HepG2 (cell line): ENCODE results near the gene KLHL12. TPM values are rescaled to one million over a fixed set of nuclear protein-coding genes. Genes with fewer than 3 reads are reported as not detected.
A peak's percentile ranks its signal among the peaks of the same experiment; 100 is the strongest.

ENCODE experiments used
- DNMT1 ChIP-seq: sonication (generic); formaldehyde crosslinking; IDR thresholded peaks from 2 replicates; pipeline ENCODE4 v1.5.1; 2020; ENCODE audit warnings: mild to moderate bottlenecking, missing genetic modification reagents
- FOXO1 ChIP-seq: sonication (generic); formaldehyde crosslinking; IDR thresholded peaks from 2 replicates; pipeline ENCODE4 v1.4.0; 2020; ENCODE audit warnings: missing genetic modification reagents
- GATA4 ChIP-seq: sonication (generic); IDR thresholded peaks from 2 replicates; pipeline ENCODE4 v1.6.1; 2016; ENCODE audit warnings: antibody characterized with exemption, low read depth, borderline replicate concordance
- ISL2 ChIP-seq: sonication (generic); formaldehyde crosslinking; IDR thresholded peaks from 2 replicates; pipeline ENCODE4 v1.5.0; 2020; ENCODE audit warnings: missing genetic modification reagents
- ISX ChIP-seq: sonication (generic); formaldehyde crosslinking; conservative IDR thresholded peaks from 2 replicates; pipeline ENCODE4 v1.5.0; 2020; ENCODE audit warnings: missing genetic modification reagents
- KLF12 ChIP-seq: sonication (generic); formaldehyde crosslinking; IDR thresholded peaks from 2 replicates; pipeline ENCODE4 v1.4.0; 2020; ENCODE audit warnings: missing genetic modification reagents, borderline replicate concordance
- MBNL3 ChIP-seq: fragments of 250-450 bp; sonication (Bioruptor Pico); conservative IDR thresholded peaks from 2 replicates; pipeline ENCODE4 v1.8.0; 2022; ENCODE audit warnings: mild to moderate bottlenecking, inconsistent platforms
- NPAS2 ChIP-seq: sonication (generic); formaldehyde crosslinking; IDR thresholded peaks from 2 replicates; pipeline ENCODE4 v1.8.0; 2022; ENCODE audit warnings: mild to moderate bottlenecking, missing genetic modification reagents, borderline replicate concordance
- PAX8 ChIP-seq: sonication (generic); formaldehyde crosslinking; IDR thresholded peaks from 2 replicates; pipeline ENCODE4 v1.8.0; 2022; ENCODE audit warnings: mild to moderate bottlenecking, missing genetic modification reagents, borderline replicate concordance
- TAF1 ChIP-seq: sonication (generic); formaldehyde crosslinking; IDR thresholded peaks from 2 replicates; pipeline ENCODE4 v1.4.0; 2020; ENCODE audit warnings: missing genetic modification reagents
- TBP ChIP-seq: sonication (generic); formaldehyde crosslinking; IDR thresholded peaks from 2 replicates; pipeline ENCODE4 v1.5.0; 2020; ENCODE audit warnings: missing genetic modification reagents
- TOE1 ChIP-seq: sonication (generic); formaldehyde crosslinking; IDR thresholded peaks from 2 replicates; pipeline ENCODE4 v1.4.0; 2020; ENCODE audit warnings: mild to moderate bottlenecking, missing genetic modification reagents
- ZFP82 ChIP-seq: sonication (generic); formaldehyde crosslinking; IDR thresholded peaks from 2 replicates; pipeline ENCODE4 v1.5.1; 2020; ENCODE audit warnings: mild to moderate bottlenecking, missing genetic modification reagents, borderline replicate concordance
- ZNF331 ChIP-seq: sonication (generic); formaldehyde crosslinking; IDR thresholded peaks from 2 replicates; pipeline ENCODE4 v1.4.0; 2020; ENCODE audit warnings: missing genetic modification reagents
- ZNF660 ChIP-seq: sonication (generic); formaldehyde crosslinking; IDR thresholded peaks from 2 replicates; pipeline ENCODE4 v1.5.1; 2020; ENCODE audit warnings: mild to moderate bottlenecking, low read depth, missing genetic modification reagents, borderline replicate concordance
- ZNF720 ChIP-seq: sonication (generic); formaldehyde crosslinking; IDR thresholded peaks from 2 replicates; pipeline ENCODE4 v1.4.0; 2020; ENCODE audit warnings: missing genetic modification reagents
- ZZZ3 ChIP-seq: sonication (generic); formaldehyde crosslinking; IDR thresholded peaks from 2 replicates; pipeline ENCODE4 v1.4.0; 2020; ENCODE audit warnings: missing genetic modification reagents, mild to moderate bottlenecking, borderline replicate concordance
- polyA plus RNA-seq, 8 experiments: library from polyadenylated mRNA; depleted of rRNA in 3 of 8; stranded (reverse) in 7 of 8; unstranded in 1 of 8; fragments of >200 nt; fragmentation: Illumina TruSeq in 4 of 8; extraction: Trizol in 4 of 8; gene quantifications; 2 replicates each; pipeline versions ENCODE4 v1.2.1 to v1.2.3, GENCODE V29; 2011 to 2016; ENCODE audit warnings: low read depth in 4 of 8, missing spikeins in 1 of 8, mixed read lengths in 1 of 8; ENCODE audit not compliant: insufficient read depth in 1 of 8
- total RNA-seq, 5 experiments: library from RNA; depleted of rRNA; stranded (reverse); fragments of >200 nt; fragmentation: Illumina TruSeq; extraction: Trizol; gene quantifications; 2 replicates each; pipeline ENCODE4 v1.2.3, GENCODE V29; 2016; ENCODE audit warnings: low read depth in 1 of 5
- TF ChIP-seq, protein P1 (sequence below): sonication (generic); formaldehyde crosslinking; IDR thresholded peaks from 2 replicates; pipeline ENCODE4 v1.8.1; 2023; ENCODE audit warnings: mild to moderate bottlenecking, missing genetic modification reagents
- TF ChIP-seq, protein P2 (sequence below): IDR thresholded peaks from 2 replicates; pipeline ENCODE4 v1.6.1; 2016; ENCODE audit warnings: control low read depth
- TF ChIP-seq, protein P3 (sequence below): sonication (generic); formaldehyde crosslinking; IDR thresholded peaks from 2 replicates; pipeline ENCODE4 v1.5.1; 2020; ENCODE audit warnings: mild to moderate bottlenecking, missing genetic modification reagents, borderline replicate concordance
- TF ChIP-seq, protein P4 (sequence below): sonication (generic); formaldehyde crosslinking; IDR thresholded peaks from 2 replicates; pipeline ENCODE4 v1.8.1; 2023; ENCODE audit warnings: mild to moderate bottlenecking, missing genetic modification reagents, borderline replicate concordance

Gene KLHL12
- total and polyA plus RNA-seq, 2 of the 13 experiments (the other 11 are each of a cell fraction or from before 2014, with no cell fraction given) = 19.2 to 25.2 TPM

DNA sequence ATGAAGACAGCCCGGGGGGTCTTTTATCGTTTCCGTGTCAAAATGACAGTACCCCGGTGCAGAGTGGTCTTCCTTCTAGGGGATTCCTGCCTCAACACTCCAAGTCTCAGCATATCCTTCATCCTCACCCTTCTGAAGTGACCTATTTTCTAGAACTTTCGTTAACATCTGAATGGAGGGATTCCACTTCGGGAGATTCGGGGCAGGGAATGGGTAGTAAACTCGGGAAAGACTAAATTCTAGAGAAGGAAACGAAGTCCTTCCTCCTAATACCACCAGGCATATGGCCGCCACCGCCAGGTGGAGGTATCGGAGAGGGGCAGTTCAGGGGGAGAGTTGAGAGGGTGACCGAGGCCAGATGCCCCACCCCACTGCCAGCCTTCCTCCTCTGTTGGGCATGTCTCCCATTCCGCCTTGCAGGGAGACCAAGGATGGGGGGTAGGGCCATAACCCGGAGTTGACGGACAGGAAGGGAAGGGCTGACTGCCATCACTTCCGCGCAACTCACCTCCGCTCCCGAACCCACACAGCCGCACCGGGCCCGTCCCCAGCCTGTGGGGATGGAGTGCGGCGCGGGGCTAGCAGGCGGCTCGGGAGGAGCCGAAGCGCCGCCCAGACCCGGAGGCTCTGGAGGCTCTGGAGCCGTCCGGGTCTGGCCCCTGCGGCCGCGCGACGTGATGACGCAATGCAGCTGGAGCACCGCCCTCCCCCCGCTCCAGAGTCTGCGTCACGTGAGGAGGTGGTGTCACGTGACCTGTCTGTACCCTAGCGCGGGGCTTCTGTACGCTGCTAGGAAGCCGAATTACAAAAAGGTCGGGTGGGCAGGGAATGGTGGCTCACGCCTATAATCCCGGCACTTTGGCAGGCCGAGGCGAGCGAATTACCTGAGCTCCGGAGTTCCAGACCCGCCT, at the start of gene KLHL12 (continued):
- TF ChIP-seq, protein P1, sequence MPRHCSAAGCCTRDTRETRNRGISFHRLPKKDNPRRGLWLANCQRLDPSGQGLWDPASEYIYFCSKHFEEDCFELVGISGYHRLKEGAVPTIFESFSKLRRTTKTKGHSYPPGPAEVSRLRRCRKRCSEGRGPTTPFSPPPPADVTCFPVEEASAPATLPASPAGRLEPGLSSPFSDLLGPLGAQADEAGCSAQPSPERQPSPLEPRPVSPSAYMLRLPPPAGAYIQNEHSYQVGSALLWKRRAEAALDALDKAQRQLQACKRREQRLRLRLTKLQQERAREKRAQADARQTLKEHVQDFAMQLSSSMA (CRISPR knock-in tag) = peak; percentile 90
- TF ChIP-seq ISX (CRISPR knock-in tag) = 0 out of 2 replicates have a peak, but pooled peaks have one; percentile 59
- peak; percentile 87 for TF ChIP-seq ZNF331 (CRISPR knock-in tag)
- peak; percentile 79; the same call in 1 of the 2 replicates for TF ChIP-seq ISL2 (CRISPR knock-in tag)
- peak; percentile 62; the same call in 1 of the 2 replicates for TF ChIP-seq KLF12 (CRISPR knock-in tag)
- no peak for TF ChIP-seq ZNF720 (CRISPR knock-in tag)
- TF ChIP-seq, protein P2, sequence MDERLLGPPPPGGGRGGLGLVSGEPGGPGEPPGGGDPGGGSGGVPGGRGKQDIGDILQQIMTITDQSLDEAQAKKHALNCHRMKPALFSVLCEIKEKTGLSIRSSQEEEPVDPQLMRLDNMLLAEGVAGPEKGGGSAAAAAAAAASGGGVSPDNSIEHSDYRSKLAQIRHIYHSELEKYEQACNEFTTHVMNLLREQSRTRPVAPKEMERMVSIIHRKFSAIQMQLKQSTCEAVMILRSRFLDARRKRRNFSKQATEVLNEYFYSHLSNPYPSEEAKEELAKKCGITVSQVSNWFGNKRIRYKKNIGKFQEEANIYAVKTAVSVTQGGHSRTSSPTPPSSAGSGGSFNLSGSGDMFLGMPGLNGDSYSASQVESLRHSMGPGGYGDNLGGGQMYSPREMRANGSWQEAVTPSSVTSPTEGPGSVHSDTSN (CRISPR knock-in tag) = peak; percentile 49; the same call in 1 of the 2 replicates
- TF ChIP-seq, protein P3, sequence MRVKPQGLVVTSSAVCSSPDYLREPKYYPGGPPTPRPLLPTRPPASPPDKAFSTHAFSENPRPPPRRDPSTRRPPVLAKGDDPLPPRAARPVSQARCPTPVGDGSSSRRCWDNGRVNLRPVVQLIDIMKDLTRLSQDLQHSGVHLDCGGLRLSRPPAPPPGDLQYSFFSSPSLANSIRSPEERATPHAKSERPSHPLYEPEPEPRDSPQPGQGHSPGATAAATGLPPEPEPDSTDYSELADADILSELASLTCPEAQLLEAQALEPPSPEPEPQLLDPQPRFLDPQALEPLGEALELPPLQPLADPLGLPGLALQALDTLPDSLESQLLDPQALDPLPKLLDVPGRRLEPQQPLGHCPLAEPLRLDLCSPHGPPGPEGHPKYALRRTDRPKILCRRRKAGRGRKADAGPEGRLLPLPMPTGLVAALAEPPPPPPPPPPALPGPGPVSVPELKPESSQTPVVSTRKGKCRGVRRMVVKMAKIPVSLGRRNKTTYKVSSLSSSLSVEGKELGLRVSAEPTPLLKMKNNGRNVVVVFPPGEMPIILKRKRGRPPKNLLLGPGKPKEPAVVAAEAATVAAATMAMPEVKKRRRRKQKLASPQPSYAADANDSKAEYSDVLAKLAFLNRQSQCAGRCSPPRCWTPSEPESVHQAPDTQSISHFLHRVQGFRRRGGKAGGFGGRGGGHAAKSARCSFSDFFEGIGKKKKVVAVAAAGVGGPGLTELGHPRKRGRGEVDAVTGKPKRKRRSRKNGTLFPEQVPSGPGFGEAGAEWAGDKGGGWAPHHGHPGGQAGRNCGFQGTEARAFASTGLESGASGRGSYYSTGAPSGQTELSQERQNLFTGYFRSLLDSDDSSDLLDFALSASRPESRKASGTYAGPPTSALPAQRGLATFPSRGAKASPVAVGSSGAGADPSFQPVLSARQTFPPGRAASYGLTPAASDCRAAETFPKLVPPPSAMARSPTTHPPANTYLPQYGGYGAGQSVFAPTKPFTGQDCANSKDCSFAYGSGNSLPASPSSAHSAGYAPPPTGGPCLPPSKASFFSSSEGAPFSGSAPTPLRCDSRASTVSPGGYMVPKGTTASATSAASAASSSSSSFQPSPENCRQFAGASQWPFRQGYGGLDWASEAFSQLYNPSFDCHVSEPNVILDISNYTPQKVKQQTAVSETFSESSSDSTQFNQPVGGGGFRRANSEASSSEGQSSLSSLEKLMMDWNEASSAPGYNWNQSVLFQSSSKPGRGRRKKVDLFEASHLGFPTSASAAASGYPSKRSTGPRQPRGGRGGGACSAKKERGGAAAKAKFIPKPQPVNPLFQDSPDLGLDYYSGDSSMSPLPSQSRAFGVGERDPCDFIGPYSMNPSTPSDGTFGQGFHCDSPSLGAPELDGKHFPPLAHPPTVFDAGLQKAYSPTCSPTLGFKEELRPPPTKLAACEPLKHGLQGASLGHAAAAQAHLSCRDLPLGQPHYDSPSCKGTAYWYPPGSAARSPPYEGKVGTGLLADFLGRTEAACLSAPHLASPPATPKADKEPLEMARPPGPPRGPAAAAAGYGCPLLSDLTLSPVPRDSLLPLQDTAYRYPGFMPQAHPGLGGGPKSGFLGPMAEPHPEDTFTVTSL (CRISPR knock-in tag) = 0 out of 2 replicates have a peak, but pooled peaks have one; percentile 28
- peak; percentile 79; the same call in 1 of the 2 replicates for TF ChIP-seq ZFP82 (CRISPR knock-in tag)
- no peak for TF ChIP-seq MBNL3 (CRISPR knock-in tag)
- peak; percentile 88 for TF ChIP-seq TAF1
- no peak for TF ChIP-seq PAX8 (CRISPR knock-in tag)
- TF ChIP-seq, protein P4, sequence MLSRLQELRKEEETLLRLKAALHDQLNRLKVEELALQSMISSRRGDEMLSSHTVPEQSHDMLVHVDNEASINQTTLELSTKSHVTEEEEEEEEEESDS = no peak
- 0 out of 2 replicates have a peak, but pooled peaks have one; percentile 58 for TF ChIP-seq TBP
- peak; percentile 75; the same call in 1 of the 2 replicates for TF ChIP-seq DNMT1 (CRISPR knock-in tag)
- TF ChIP-seq NPAS2 (CRISPR knock-in tag) = no peak
- no peak for TF ChIP-seq GATA4
- no peak for TF ChIP-seq ZNF660 (CRISPR knock-in tag)
- TF ChIP-seq ZZZ3 (CRISPR knock-in tag) = peak; percentile 70; the same call in 1 of the 2 replicates
- TF ChIP-seq TOE1 (CRISPR knock-in tag) = peak; percentile 77; the same call in 1 of the 2 replicates
- TF ChIP-seq FOXO1 (CRISPR knock-in tag) = 0 out of 2 replicates have a peak, but pooled peaks have one; percentile 39
